Measurements from ENCODE around the gene EHMT1.

EHMT1 gene

DNA sequence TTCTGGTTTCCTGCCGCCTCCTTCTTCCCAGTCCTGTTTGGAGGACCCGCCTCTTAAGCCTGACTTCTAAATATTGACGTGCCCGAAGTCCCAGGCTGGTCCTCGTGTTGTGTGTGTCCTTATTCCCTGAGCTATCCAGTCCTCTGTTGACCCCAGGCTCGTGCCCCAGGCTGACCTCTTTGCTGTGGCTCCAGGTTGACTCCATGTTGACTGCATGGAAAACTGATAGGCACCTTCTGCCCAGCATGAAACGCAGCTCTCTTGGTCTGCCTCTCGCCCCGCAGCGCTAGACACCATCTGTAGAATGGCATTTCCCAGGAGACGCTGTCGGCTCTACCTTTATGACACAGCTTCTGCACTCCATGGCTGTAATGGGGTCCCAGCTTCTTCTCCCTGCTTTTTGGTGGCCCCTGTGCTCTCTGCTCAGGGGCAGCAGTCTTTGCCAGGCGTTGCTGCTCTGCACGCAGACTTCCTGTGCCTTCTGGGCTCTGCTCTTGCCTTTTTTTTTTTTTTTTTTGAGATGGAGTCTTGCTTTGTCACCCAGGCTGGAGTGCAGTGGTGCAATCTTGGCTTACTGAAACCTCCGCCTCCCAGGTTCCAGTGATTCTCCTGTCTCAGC, 28.4 kb downstream of the EHMT1 start:
- no peak for DNase-seq

DNA sequence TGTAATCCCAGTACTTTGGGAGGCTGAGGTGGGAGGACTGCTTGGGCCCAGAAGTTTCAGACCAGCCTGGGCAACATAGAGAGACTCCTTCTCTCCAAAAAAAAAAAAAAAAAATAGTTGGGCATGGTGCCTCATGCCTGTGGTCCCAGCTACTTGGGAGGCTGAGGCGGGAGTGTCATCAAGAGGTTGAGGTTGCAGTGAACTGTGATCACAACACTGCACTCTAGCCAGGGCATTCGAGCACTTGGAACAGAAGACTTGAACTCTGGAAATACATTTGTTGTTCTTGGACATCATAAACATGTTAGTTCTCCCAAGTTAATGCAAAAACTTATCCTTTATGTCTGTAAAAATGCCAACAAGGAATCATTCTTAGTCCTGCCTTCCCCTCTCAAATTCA, 29.6 kb downstream of the EHMT1 start:
- DNase-seq = no peak

- no peak for DNase-seq
Measured at GRCh38 chr9:137649553-137649952, 30.7 kb downstream of the EHMT1 start.

DNA sequence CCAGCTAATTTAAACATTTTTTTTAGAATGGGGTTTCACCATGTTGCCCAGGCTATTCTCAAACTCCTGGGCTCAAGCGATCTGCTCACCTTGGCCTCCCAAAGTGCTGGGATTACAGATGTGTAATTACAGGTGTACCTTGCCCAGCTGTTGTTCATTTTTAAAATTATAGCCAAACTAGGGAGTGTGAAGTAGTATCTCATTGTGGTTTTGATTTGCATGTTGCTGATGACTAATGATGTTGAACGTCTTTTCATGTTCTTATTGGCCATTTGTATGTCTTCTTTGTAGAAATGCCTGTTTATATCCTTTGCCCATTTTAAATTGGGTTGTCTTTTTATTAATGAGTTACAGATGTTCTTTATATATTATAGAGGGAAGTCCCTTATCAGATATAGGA, 31.5 kb downstream of the EHMT1 start:
- no peak for DNase-seq

DNA sequence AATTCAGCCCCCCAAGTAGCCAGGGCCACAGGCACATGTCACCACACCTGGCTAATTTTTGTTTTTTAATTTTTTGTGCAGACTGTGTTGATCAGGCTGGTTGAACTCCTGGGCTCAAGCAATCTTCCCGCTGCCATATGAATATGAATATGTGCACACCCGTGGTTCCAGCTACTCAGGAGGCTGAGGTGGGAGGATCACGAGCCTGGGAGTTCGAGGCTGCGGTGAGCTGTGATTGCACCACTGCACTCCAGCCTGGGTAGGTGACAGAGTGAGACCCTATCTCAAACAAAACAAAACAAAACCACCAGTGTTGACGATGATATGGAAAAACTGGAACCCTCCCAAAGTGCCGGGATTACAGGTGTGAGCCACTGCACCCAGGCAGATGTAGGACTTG, 32.0 kb downstream of the EHMT1 start:
- no peak for DNase-seq

GRCh38 chr9:137656416-137656815, 37.6 kb downstream of the EHMT1 start:
- DNase-seq = no peak

DNA sequence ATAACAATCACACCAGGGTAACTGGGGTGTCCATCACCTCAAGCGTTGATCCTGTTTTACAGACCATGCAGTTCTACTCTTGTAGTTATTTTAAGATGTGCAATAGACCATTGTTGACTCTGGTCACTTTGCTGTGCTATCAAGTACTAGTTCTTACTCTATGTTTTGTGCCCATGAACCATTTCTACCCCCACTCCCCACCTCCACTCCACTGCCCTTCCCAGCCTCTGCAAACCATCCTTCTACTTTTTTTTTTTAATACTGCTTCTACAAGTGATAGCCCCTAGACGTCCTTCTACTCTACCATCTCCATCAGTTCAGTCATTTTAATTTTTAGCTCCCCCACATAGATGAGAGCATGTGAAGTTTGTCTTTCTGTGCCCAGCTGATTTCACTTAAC, 38.8 kb downstream of the EHMT1 start:
- DNase-seq = no peak

DNA sequence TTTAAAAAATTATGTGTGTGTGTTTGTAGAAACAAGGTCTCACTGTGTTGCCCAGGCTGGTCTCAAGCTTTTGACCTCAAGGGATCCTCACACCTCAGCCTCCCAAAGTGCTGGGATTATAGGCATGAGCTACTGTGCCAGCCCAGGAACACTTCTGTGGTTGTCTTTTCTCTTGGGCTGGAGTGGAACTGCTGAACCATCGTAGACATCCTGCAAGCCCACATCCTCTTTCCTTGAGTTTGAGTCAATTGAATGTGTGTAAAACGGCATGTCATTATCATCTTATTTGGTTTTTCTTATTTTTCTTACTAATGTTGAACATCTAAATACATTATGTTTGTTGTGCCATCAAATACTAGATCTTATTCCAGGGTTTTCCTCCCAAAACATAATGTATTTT, 40.0 kb downstream of the EHMT1 start:
- no peak for DNase-seq

- no peak for DNase-seq
Measured at GRCh38 chr9:137660144-137660543, 41.3 kb downstream of the EHMT1 start.

DNA sequence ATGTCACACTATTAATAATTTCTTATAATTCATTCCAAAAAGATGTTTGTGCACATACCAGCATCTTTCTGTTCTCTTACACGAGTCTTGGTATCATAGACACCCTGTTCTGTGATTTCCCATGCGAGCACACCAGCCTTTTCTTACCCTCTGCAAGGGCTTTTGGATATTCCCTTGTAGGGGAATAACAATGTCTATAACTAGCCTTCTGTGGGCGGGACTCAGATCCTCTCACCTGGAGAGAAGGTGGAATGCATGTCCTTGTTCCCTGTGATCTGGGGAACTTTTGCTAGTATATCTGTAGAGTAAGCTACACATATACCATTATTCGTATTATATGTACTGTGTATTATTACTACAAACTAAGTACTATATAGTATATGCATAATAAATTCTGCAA, 44.8 kb downstream of the EHMT1 start:
- no peak for DNase-seq

DNA sequence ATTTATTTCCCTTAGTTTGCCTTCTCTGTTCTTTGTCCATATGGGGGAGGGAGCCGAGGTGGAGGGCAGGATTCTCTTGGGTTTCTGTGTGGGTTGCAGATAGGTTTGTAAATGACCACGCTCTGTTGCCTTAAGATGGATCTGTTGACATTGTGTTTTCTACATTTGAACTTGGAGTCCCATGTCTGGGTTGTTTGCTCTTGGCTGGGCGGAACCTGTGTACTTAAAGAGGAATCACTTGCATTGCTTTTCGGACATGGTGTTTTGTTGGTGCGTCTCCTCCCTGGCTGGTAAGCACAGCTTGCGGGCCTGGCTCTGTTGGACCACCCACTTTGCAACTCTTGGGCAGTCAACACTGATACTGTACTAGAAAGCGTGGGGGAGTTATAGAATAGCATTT, 45.9 kb downstream of the EHMT1 start:
- DNase-seq = no peak

GRCh38 chr9:137665226-137665625, 46.4 kb downstream of the EHMT1 start:
- DNase-seq = no peak

DNA sequence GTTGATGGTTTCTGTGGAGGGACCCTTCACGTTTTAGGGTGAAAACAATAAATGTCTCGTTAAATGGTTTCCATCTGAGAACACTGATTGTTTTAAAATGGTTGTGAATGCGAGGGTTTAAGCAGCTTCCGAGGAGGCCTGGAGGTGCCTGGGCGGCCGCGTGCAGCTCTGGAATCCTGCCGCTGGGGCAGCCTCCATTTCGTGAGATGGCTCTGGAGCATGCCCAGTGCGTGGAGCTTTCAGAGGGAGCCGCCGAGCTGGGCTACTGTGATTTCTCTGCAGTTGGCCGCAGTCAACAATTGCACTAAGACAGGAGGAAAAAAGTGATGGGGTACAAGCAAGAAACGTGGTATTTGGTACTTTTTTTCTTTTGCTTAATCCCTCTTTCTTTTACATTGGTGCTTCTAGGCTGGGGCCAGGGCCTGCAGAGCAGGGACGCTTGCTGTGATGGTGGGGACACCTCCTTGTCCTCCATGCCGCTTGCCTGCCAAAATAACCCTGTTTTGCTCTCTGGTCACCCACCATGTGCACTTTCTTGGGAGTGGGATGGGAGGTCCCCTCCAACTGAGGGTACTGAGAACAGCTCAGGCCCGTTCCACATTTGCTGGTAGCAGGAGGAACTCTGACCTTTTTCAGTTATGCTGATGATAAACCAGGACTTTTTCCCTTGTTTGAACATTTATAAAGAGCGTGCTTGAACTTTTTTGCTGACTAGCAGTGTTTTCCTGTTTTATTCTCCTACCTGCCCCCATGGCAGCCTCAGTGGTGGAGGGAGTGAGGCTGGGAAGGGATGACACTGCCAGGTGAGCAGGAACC, 47.1 kb downstream of the EHMT1 start:
- DNase-seq = no peak

GRCh38 chr9:137666513-137666822, 47.7 kb downstream of the EHMT1 start:
- no peak for DNase-seq

- DNase-seq = no peak
Measured at GRCh38 chr9:137666955-137667670, 48.3 kb downstream of the EHMT1 start.

GRCh38 chr9:137668203-137668602, 49.4 kb downstream of the EHMT1 start:
- no peak for DNase-seq

DNA sequence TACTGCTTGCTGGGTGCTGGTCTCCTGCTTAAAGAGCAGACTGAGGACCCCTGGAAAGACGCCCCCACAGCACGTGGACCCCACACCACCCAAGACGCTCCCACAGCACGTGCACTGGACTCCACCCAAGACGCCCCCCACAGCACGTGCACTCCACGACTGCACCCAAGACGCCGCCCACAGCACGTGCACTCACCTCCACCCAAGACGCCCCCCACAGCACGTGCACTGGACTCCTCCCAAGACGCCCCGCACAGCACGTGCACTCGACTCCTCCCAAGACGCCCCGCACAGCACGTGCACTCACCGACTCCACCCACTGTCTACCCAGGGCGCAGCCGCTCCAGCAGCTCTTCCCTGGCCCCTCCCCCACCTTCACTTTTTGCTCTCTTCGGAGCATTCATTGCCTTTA, 50.5 kb downstream of the EHMT1 start:
- DNase-seq = no peak

DNA sequence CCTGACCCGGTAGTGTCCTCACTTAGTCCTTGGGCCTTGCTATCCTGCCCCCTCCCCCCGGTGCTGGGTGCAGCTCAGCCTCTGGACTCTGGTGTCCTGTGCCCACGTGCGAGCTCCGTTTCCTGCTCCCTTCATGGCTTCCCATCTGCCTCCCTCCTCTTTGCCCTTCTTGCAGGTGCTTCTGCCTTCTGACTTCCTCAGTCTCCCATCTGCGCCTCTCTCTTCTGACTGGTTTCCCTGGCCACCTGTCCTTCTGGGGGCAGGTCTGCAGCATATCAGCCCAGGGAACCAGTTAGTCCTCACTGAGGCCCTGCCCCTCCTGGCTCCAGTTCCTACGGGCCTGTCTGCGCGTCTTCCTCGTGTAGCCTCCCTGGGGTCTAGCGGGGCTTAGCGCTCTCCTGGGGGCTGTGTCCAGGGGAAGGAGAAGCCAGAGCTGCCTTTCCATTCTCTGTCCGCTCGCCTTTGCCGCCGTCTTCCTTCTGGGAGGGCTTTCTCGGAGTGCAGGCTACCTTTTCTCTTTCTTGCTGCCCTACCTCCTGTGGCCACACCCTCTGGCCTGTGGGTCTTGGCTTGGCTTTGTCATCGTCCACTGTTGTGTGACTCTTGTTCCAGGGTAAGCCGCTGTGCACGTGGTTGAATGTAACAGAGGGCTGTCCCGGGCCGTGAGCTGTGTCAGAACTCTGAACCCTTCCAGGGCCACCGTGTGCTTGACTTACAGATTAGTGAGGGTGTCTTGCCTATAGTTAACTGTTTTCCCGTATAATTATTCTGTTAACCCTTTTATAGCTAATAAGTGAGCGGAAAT, 51.8 kb downstream of the EHMT1 start:
- DNase-seq = no peak

DNA sequence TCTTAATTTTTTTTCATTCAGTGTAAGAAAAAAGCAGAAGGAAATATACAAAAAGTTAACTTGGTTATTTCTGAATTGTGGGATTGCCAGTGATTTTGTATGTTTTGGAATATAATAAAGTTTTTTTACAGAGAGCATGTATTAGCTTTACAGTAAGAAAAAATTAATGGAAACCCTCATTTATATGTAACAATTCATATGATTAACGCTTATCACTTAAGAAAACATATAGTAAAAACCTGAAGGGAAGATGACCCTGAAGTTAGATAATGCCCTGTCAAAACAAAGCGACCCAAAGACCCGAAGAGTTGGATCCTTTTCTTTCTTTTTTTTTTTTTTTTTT, 52.4 kb downstream of the EHMT1 start:
- no peak for DNase-seq

DNA sequence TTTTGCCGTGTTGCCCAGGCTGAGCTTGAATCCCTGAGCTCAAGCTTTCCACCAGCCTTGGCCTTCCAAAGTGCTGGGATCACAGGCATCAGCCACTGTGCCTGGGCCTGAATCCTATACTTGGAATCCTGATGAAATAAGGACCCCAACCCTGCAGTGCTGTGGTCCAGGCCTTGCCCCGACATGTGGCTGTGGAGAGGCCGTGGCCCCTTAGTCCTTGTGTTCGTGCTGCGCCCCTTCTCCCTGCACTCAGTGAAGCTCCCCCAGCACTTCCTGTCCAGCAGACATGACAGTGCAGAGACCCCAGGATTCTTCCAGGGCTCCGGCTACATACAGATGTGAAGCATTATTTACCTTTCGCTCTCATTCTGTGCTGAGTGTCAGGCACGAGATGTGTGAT, 52.9 kb downstream of the EHMT1 start:
- no peak for DNase-seq

DNA sequence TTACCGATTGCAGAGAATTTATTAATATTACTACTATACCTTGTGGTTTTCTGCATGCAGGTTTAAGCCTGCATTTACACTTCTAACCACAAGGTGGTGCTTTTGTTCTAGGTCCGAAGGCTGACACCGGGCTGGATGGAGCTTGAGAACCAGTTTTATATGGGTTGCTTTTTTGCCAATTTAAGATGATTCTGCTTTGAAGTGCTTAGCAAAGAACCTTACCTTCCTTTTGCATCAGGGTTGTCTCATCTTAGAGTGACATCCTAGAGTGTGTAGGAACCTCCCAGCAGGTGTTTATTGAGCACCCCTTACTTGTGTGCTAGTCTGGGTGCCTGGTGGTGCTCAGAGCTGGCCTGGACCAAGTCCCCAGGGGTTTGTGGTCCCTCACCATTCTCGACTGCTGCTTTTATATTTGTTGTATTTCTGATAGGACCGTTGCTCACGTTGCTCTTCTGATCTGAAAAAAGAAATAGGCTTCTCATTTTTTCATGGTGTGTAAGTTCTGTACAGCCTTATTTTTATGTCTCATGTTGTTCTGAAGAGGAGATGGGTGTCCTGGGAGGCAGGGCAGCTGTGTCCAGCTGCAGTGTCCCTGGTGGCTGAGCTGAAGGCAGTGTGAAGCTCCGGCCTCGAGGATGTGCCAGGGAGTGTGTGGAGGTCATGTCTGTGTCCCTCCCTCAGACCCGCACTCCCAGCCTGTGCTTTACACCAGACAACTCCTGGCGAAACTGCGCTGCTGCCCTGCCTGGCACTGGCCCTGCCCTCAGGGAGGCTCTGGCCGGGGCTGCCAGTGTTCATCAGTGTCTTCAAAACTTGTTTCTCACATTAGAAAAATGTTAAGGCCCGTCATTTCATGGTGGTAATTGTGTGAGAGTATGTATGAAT, 54.3 kb downstream of the EHMT1 start:
- DNase-seq = no peak

GRCh38 chr9:137673886-137674285, 55.1 kb downstream of the EHMT1 start:
- no peak for DNase-seq
